ENCODE results near the gene INO80D. TPM values are rescaled to one million over a fixed set of nuclear protein-coding genes. Genes with fewer than 3 reads are reported as not detected.

INO80D gene
- total and polyA plus RNA-seq, 8 donors, result 9.9 to 21.9 (median 12.3) TPM

DNA sequence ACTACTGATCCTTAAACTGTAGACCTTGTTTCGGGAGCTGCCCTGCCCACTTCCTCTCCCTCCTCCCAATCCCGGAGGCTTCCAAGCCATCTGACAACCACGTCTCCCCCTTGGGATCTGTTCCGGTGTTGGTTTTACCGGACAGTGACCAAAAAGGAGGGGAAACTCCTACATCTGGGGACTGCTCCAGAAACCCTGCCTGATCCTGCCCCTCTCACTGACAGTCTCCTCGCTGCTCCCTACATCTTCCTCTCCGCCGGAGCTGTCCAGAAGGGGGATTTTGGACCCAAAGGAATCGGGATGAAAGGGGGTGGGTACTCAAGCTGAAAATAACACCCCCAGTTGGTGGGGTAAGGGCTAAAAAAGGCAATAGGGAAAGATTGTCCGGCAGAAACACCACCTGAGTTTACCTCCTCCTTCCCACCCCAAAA lies 1.5 kb downstream of the INO80D start:
- TF ChIP-seq CTCF (IDR thresholded peaks at IDR 0.05), result no peak
- Histone ChIP-seq H3K4me1 (peaks cover 15 to 57% of the 10 kb centered on the region in 2 donors), H3K9me3 (no peaks in the 10 kb centered on the region), H3K36me3 (peaks cover 0 to under 1% of the 10 kb centered on the region in 2 donors), H3K27me3 (no peaks in the 10 kb centered on the region), H3K4me3 (peak overlapping the region; percentile 80 to 87), H3K27ac (peak overlapping the region; percentile 96 to 99)
- ATAC-seq, result peak; percentile 59
- intact Hi-C loops (cut with DNase I), result loop anchor here in 1 of 2 donors (10.0 kb wide), 1 partner anchor 70 kb away; the partner anchor contains the start of genes EEF1B2 and NDUFS1
- DNase-seq, result peak in 3 of 4 donors; percentile 67 to 82 (median 72)

- intact Hi-C loops (cut with DNase I), result loop anchor here in 1 of 2 donors (10.0 kb wide), 1 partner anchor 71 kb away; the partner anchor contains the start of genes EEF1B2 and NDUFS1
- ATAC-seq (peak; percentile 5), DNase-seq (peak in 2 of 4 donors; percentile 7 to 12)
- Histone ChIP-seq H3K9me3 (no peaks in the 10 kb centered on the region), H3K36me3 (no peaks in the 10 kb centered on the region), H3K27ac (peak overlapping the region; percentile 96 to 99), H3K27me3 (no peaks in the 10 kb centered on the region), H3K4me1 (peaks cover 15 to 57% of the 10 kb centered on the region in 2 donors), H3K4me3 (peak overlapping the region; percentile 80 to 87)
- no peak for TF ChIP-seq CTCF (IDR thresholded peaks at IDR 0.05)
Measured at GRCh38 chr2:206083602-206084438, 2.2 kb downstream of the INO80D start.

GRCh38 chr2:206082298-206082843 lies 3.6 kb downstream of the INO80D start:
- Histone ChIP-seq H3K4me3 (no peak overlapping the region), H3K27me3 (no peaks in the 10 kb centered on the region), H3K27ac (no peak overlapping the region), H3K9me3 (no peaks in the 10 kb centered on the region), H3K36me3 (no peaks in the 10 kb centered on the region), H3K4me1 (peaks cover 5 to 43% of the 10 kb centered on the region in 2 donors)
- intact Hi-C loops (cut with DNase I), result loop anchor here in 1 of 2 donors (10.0 kb wide), 1 partner anchor 72 kb away; the partner anchor contains the start of genes EEF1B2 and NDUFS1
- DNase-seq, result no peak
- ATAC-seq, result no peak
- no peak for TF ChIP-seq CTCF (IDR thresholded peaks at IDR 0.05)

DNA sequence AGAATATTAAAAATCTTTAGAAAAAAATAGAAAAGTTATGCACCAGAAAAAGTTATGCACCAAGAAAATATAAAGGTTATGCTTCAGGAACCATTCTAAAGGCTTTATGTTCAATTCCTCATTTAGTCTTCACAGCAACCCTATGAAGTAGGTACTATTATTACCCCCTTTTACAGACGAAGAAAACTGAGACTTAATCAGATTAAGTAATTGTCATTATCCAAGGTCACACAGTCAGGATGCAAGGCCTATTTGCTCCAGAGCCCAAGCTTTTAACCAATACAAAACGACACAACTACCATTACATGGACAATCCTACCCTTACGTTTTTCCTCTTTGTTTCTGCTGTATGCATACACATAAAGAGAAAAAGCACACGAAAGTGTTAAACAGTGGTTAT lies 5.0 kb downstream of the INO80D start:
- no peak for DNase-seq
- intact Hi-C loops (cut with DNase I), result loop anchor here in 1 of 2 donors (10.0 kb wide), 1 partner anchor 74 kb away; the partner anchor contains the start of genes EEF1B2 and NDUFS1
- Histone ChIP-seq H3K27ac (no peak overlapping the region), H3K27me3 (no peaks in the 10 kb centered on the region), H3K4me3 (no peak overlapping the region), H3K36me3 (no peaks in the 10 kb centered on the region), H3K9me3 (no peaks in the 10 kb centered on the region), H3K4me1 (peaks cover 4 to 34% of the 10 kb centered on the region in 2 donors)
- no peak for ATAC-seq
- TF ChIP-seq CTCF (IDR thresholded peaks at IDR 0.05), result no peak

Measured in left lung (tissue), 10 donors.